SK-N-SH (cell line): ENCODE results near the gene ROMO1. TPM values are rescaled to one million over a fixed set of nuclear protein-coding genes. Genes with fewer than 3 reads are reported as not detected.
A peak's percentile ranks its signal among the peaks of the same experiment; 100 is the strongest.

Source experiments
- CTCF ChIA-PET: fragments of 300-600, 350-600 bp; formaldehyde crosslinking; extraction: SDS; loops from one replicate; lab custom pipeline; 2021; lab: Yijun Ruan, JAX
- POLR2A ChIA-PET: fragments of 350-600 bp; sonication (Branson Sonifier 250); formaldehyde crosslinking; extraction: SDS; loops from one replicate; lab custom pipeline; 2020; ENCODE audit warnings: antibody characterized with exemption, inconsistent platforms; lab: Yijun Ruan, JAX
- DNase-seq: peaks from one replicate; pipeline ENCODE4 v3.0.0; 2012
- H2AFZ ChIP-seq: fragments of 200-600 bp; sonication (generic); 2 replicates; pipeline ENCODE4 v1.8.1; 2016; ENCODE audit warnings: antibody characterized with exemption, mild to moderate bottlenecking, low read depth
- H3F3A ChIP-seq: fragments of 200-600 bp; sonication (generic); replicated peaks from 2 replicates; pipeline ENCODE3; 2016; ENCODE audit warnings: antibody characterized with exemption, mild to moderate bottlenecking; ENCODE audit not compliant: insufficient read depth
- H3K27ac ChIP-seq, 2 experiments: fragments of 200-500 bp in 1 of 2; fragments of 200-600 bp in 1 of 2; sonication (Bioruptor generic) in 1 of 2; sonication (generic), shearing (Covaris generic) in 1 of 2; 2 replicates each; pipeline versions ENCODE4 v1.5.1 to v1.6.1; 2014 to 2016; ENCODE audit warnings: low read depth in 2 of 2, inconsistent platforms in 1 of 2, low read length in 1 of 2, mild to moderate bottlenecking in 1 of 2, mixed read lengths in 1 of 2
- H3K27me3 ChIP-seq: fragments of 200-600 bp; sonication (generic), shearing (Covaris generic); 2 replicates; pipeline ENCODE4 v1.6.1; 2016; ENCODE audit warnings: mixed run types; ENCODE audit not compliant: insufficient read depth
- H3K36me3 ChIP-seq, 2 experiments: fragments of 200-500 bp in 1 of 2; fragments of 200-600 bp in 1 of 2; sonication (Bioruptor generic) in 1 of 2; sonication (generic) in 1 of 2; replicated peaks in 1 of 2; 2 replicates each; pipeline versions ENCODE3 to v1.5.1; 2014 to 2016; ENCODE audit warnings: low read length in 1 of 2, mild to moderate bottlenecking in 1 of 2; ENCODE audit not compliant: insufficient read depth in 2 of 2, control insufficient read depth in 1 of 2
- H3K4me1 ChIP-seq, 2 experiments: fragments of 200-500 bp in 1 of 2; fragments of 200-600 bp in 1 of 2; sonication (Bioruptor generic) in 1 of 2; sonication (generic), shearing (Covaris generic) in 1 of 2; 2 replicates each; pipeline versions ENCODE4 v1.5.1 to v1.6.1; 2014 to 2016; ENCODE audit warnings: low read depth in 1 of 2, low read length in 1 of 2, mixed run types in 1 of 2; ENCODE audit not compliant: insufficient read depth in 2 of 2, control insufficient read depth in 1 of 2
- H3K4me2 ChIP-seq: fragments of 200-600 bp; sonication (generic), shearing (Covaris generic); 2 replicates; pipeline ENCODE4 v1.6.1; 2017; ENCODE audit warnings: mixed run types
- H3K4me3 ChIP-seq, 2 experiments: fragments of 200-500 bp in 1 of 2; fragments of 200-600 bp in 1 of 2; sonication (Bioruptor generic) in 1 of 2; sonication (generic), shearing (Covaris generic) in 1 of 2; 2 replicates each; pipeline versions ENCODE4 v1.5.1 to v1.8.1; 2014 to 2016; ENCODE audit warnings: low read depth in 2 of 2, inconsistent platforms in 1 of 2, low read length in 1 of 2, mild to moderate bottlenecking in 1 of 2, mixed read lengths in 1 of 2, moderate library complexity in 1 of 2
- H3K79me2 ChIP-seq: fragments of 200-600 bp; sonication (generic); 2 replicates; pipeline ENCODE4 v1.8.1; 2017; ENCODE audit warnings: mild to moderate bottlenecking; ENCODE audit not compliant: insufficient read depth
- H3K9ac ChIP-seq: fragments of 200-600 bp; sonication (generic); 2 replicates; pipeline ENCODE4 v1.6.1; 2017; ENCODE audit warnings: mixed run types
- H3K9me2 ChIP-seq: fragments of 200-600 bp; sonication (generic); 2 replicates; pipeline ENCODE4 v1.6.1; 2017; ENCODE audit warnings: mixed run types
- H3K9me3 ChIP-seq: fragments of 200-600 bp; sonication (generic); 2 replicates; pipeline ENCODE4 v1.6.1; 2017; ENCODE audit warnings: mixed run types, mild to moderate bottlenecking, moderate library complexity
- H4K20me1 ChIP-seq: fragments of 200-600 bp; sonication (generic); 2 replicates; pipeline ENCODE4 v1.6.1; 2017; ENCODE audit warnings: mild to moderate bottlenecking, mixed run types; ENCODE audit not compliant: insufficient read depth
- ELF1 ChIP-seq: IDR thresholded peaks from 2 replicates; pipeline ENCODE4 v1.4.0; 2012
- FOSL2 ChIP-seq: IDR thresholded peaks from 2 replicates; pipeline ENCODE4 v1.4.0; 2012; ENCODE audit warnings: low read depth, mild to moderate bottlenecking, moderate library complexity, borderline replicate concordance
- FOXJ3 ChIP-seq: sonication (generic); formaldehyde crosslinking; IDR thresholded peaks from 2 replicates; pipeline ENCODE4 v1.5.1; 2020; ENCODE audit warnings: mild to moderate bottlenecking, missing genetic modification reagents
- POLR2AphosphoS5 ChIP-seq: IDR thresholded peaks from 2 replicates; pipeline ENCODE4 v1.6.1; 2012; ENCODE audit warnings: low read depth, low read length
- RFX5 ChIP-seq: IDR thresholded peaks from 2 replicates; pipeline ENCODE4 v1.6.1; 2012; ENCODE audit warnings: mild to moderate bottlenecking, improper control_type of control experiment, low read length
- SIN3A ChIP-seq: IDR thresholded peaks from 2 replicates; pipeline ENCODE4 v1.6.1; 2012; ENCODE audit warnings: low read depth, mild to moderate bottlenecking, low read length, moderate library complexity, borderline replicate concordance
- TCF12 ChIP-seq: IDR thresholded peaks from 2 replicates; pipeline ENCODE4 v1.4.0; 2012
- whole genome bisulfite sequencing: methylation state at CpG from one replicate; pipeline ENCODE4 v1.1.6; 2017; ENCODE audit warnings: low lambda C conversion rate; 5-methylcytosine and 5-hydroxymethylcytosine counted together
- polyA plus RNA-seq, 3 experiments: library from polyadenylated mRNA; depleted of rRNA; stranded (reverse); fragments of >200 nt; gene quantifications; 2 replicates each; pipeline ENCODE4 v1.2.3, GENCODE V29; 2012
- TF ChIP-seq, protein P1 (sequence below): IDR thresholded peaks from 2 replicates; pipeline ENCODE4 v1.6.1; 2012; ENCODE audit warnings: mild to moderate bottlenecking, low read depth, low read length, moderate library complexity
- TF ChIP-seq, protein P2 (sequence below): IDR thresholded peaks from 2 replicates; pipeline ENCODE4 v1.4.0; 2012; ENCODE audit warnings: low read depth, borderline replicate concordance

ROMO1 gene
- polyA plus RNA-seq, 1 of the 3 experiments (the other 2 are of a cell fraction), result 1,273 TPM

DNA sequence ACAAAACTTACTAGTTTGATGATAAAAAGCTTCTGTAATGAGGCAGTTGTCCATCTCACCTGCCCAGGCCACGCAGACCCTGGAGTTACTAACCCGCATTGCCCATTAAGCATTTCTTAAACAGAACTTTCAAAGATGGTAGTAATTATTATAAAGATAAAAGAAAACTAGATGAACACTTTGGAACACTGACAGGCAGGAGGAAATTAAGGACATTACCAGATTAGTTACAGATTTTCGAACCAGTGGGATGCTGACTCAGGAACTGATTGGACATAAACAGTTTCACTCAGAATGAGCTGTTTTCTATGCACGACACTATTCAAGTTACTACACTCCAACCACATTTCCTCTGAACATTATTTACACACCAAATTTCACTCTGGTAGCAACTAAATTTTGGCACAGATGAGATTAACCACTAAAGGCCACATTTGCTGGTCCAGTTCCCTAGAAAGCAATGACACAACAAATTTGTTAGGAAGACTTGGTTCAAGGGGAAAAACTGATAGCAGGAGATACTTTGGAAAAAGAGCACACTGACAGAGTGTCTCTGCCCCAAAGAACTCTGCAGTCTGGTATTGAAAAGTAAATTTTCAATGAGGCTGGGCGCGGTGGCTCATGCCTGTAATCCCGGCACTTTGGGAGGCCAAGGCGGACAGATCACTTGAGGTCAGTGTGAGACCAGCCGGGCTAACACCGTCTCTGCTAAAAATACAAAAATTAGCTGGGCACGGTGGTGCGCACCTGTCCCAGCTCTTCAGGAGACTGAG lies 3.0 kb downstream of the ROMO1 start:
- TF ChIP-seq FOXJ3 (CRISPR knock-in tag) (no peak), RFX5 (no peak), ELF1 (no peak), POLR2AphosphoS5 (no peak; the same call in none of the 2 replicates), SIN3A (0 out of 2 replicates have a peak, but pooled peaks have one; percentile 10), FOSL2 (no peak), TCF12 (no peak)
- TF ChIP-seq, protein P1, sequence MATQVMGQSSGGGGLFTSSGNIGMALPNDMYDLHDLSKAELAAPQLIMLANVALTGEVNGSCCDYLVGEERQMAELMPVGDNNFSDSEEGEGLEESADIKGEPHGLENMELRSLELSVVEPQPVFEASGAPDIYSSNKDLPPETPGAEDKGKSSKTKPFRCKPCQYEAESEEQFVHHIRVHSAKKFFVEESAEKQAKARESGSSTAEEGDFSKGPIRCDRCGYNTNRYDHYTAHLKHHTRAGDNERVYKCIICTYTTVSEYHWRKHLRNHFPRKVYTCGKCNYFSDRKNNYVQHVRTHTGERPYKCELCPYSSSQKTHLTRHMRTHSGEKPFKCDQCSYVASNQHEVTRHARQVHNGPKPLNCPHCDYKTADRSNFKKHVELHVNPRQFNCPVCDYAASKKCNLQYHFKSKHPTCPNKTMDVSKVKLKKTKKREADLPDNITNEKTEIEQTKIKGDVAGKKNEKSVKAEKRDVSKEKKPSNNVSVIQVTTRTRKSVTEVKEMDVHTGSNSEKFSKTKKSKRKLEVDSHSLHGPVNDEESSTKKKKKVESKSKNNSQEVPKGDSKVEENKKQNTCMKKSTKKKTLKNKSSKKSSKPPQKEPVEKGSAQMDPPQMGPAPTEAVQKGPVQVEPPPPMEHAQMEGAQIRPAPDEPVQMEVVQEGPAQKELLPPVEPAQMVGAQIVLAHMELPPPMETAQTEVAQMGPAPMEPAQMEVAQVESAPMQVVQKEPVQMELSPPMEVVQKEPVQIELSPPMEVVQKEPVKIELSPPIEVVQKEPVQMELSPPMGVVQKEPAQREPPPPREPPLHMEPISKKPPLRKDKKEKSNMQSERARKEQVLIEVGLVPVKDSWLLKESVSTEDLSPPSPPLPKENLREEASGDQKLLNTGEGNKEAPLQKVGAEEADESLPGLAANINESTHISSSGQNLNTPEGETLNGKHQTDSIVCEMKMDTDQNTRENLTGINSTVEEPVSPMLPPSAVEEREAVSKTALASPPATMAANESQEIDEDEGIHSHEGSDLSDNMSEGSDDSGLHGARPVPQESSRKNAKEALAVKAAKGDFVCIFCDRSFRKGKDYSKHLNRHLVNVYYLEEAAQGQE, result no peak
- TF ChIP-seq, protein P2, sequence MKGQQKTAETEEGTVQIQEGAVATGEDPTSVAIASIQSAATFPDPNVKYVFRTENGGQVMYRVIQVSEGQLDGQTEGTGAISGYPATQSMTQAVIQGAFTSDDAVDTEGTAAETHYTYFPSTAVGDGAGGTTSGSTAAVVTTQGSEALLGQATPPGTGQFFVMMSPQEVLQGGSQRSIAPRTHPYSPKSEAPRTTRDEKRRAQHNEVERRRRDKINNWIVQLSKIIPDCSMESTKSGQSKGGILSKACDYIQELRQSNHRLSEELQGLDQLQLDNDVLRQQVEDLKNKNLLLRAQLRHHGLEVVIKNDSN, result no peak
- ChIA-PET CTCF (interaction anchor here (1.4 to 4.7 kb wide), 3 partner anchors 9 to 238 kb away, joined by 4 to 18 read pairs (median 5); no protein-coding TSS in a partner anchor), POLR2A (interaction anchor here (1.4 kb wide), 1 partner anchor 87 kb away, joined by 3 read pairs; the partner anchor contains the start of gene SPAG4)
- H3K9me2 ChIP-seq, result no peaks in the 10 kb centered on the region
- H3F3A ChIP-seq, result peaks cover 75% of the 10 kb centered on the region
- 93% methylated on average over 12 of the region's 12 CpGs for WGBS
- peaks cover 44% of the 10 kb centered on the region for H4K20me1 ChIP-seq
- H3K27ac ChIP-seq, result peak overlapping the region in 1 of 2 experiments; percentile 89; a peak in 2 of 4 replicates
- H2AFZ ChIP-seq, result no peak overlapping the region
- no peaks in the 10 kb centered on the region for H3K9me3 ChIP-seq
- H3K79me2 ChIP-seq, result peaks cover 75% of the 10 kb centered on the region
- H3K4me3 ChIP-seq, result no peak overlapping the region
- peaks cover 0 to 16% of the 10 kb centered on the region in 2 experiments; a peak in 3 of 4 replicates for H3K4me1 ChIP-seq
- H3K36me3 ChIP-seq, result peaks cover 53 to 67% of the 10 kb centered on the region in 2 experiments
- no peak overlapping the region for H3K4me2 ChIP-seq
- H3K9ac ChIP-seq, result no peak overlapping the region
- no peaks in the 10 kb centered on the region for H3K27me3 ChIP-seq
- no peak for DNase-seq
